ENCODE results near the gene CPNE8.

The CPNE8 gene

GRCh38 chr12:38889297-38889815 lies 16.0 kb downstream of the CPNE8 start:
- H3K4me1 ChIP-seq (ENCODE audit: insufficient read depth, low read length): no peaks in the 10 kb centered on the region
- no peaks in the 10 kb centered on the region for H3K27me3 ChIP-seq (ENCODE audit: insufficient read depth, low read length)
- H3K4me3 ChIP-seq (ENCODE audit: low read length): no peak overlapping the region
- H3K36me3 ChIP-seq (ENCODE audit: insufficient read depth, low read length): no peaks in the 10 kb centered on the region
- H2AFZ ChIP-seq (ENCODE audit: low read depth, low read length): no peak overlapping the region
- H3K9me3 ChIP-seq (ENCODE audit: low read length): no peaks in the 10 kb centered on the region

- no peaks in the 10 kb centered on the region for H3K36me3 ChIP-seq (ENCODE audit: insufficient read depth, low read length)
- no peaks in the 10 kb centered on the region for H3K9me3 ChIP-seq (ENCODE audit: low read length)
- no peaks in the 10 kb centered on the region for H3K4me1 ChIP-seq (ENCODE audit: insufficient read depth, low read length)
- H3K27me3 ChIP-seq (ENCODE audit: insufficient read depth, low read length): no peaks in the 10 kb centered on the region
- no peak overlapping the region for H2AFZ ChIP-seq (ENCODE audit: low read depth, low read length)
- H3K4me3 ChIP-seq (ENCODE audit: low read length): no peak overlapping the region
These were observed 17.6 kb downstream of the CPNE8 start for GRCh38 chr12:38887770-38888169.

GRCh38 chr12:38886931-38887330 lies 18.5 kb downstream of the CPNE8 start:
- no peaks in the 10 kb centered on the region for H3K4me1 ChIP-seq (ENCODE audit: insufficient read depth, low read length)
- H3K36me3 ChIP-seq (ENCODE audit: insufficient read depth, low read length): no peaks in the 10 kb centered on the region
- no peak overlapping the region for H2AFZ ChIP-seq (ENCODE audit: low read depth, low read length)
- H3K27me3 ChIP-seq (ENCODE audit: insufficient read depth, low read length): no peaks in the 10 kb centered on the region
- no peaks in the 10 kb centered on the region for H3K9me3 ChIP-seq (ENCODE audit: low read length)
- no peak overlapping the region for H3K4me3 ChIP-seq (ENCODE audit: low read length)

- H3K4me3 ChIP-seq (ENCODE audit: low read length): no peak overlapping the region
- H2AFZ ChIP-seq (ENCODE audit: low read depth, low read length): no peak overlapping the region
- no peaks in the 10 kb centered on the region for H3K27me3 ChIP-seq (ENCODE audit: insufficient read depth, low read length)
- H3K4me1 ChIP-seq (ENCODE audit: insufficient read depth, low read length): no peaks in the 10 kb centered on the region
- no peaks in the 10 kb centered on the region for H3K36me3 ChIP-seq (ENCODE audit: insufficient read depth, low read length)
- no peaks in the 10 kb centered on the region for H3K9me3 ChIP-seq (ENCODE audit: low read length)
These were observed 19.3 kb downstream of the CPNE8 start for GRCh38 chr12:38886064-38886463.

GRCh38 chr12:38884666-38885065 lies 20.7 kb downstream of the CPNE8 start:
- Histone ChIP-seq H3K9me3 (ENCODE audit: low read length) (no peaks in the 10 kb centered on the region), H3K27me3 (ENCODE audit: insufficient read depth, low read length) (no peaks in the 10 kb centered on the region), H3K4me1 (ENCODE audit: insufficient read depth, low read length) (no peaks in the 10 kb centered on the region), H3K36me3 (ENCODE audit: insufficient read depth, low read length) (no peaks in the 10 kb centered on the region), H3K4me3 (ENCODE audit: low read length) (no peak overlapping the region), H2AFZ (ENCODE audit: low read depth, low read length) (no peak overlapping the region)

- Histone ChIP-seq H3K36me3 (ENCODE audit: insufficient read depth, low read length) (no peaks in the 10 kb centered on the region), H3K9me3 (ENCODE audit: low read length) (no peaks in the 10 kb centered on the region), H3K4me3 (ENCODE audit: low read length) (no peak overlapping the region), H3K27me3 (ENCODE audit: insufficient read depth, low read length) (no peaks in the 10 kb centered on the region), H3K4me1 (ENCODE audit: insufficient read depth, low read length) (no peaks in the 10 kb centered on the region), H2AFZ (ENCODE audit: low read depth, low read length) (no peak overlapping the region)
These were observed 21.7 kb downstream of the CPNE8 start for GRCh38 chr12:38883629-38884134.

- Histone ChIP-seq H3K4me1 (ENCODE audit: insufficient read depth, low read length) (no peaks in the 10 kb centered on the region), H3K27me3 (ENCODE audit: insufficient read depth, low read length) (no peaks in the 10 kb centered on the region), H3K9me3 (ENCODE audit: low read length) (no peaks in the 10 kb centered on the region), H2AFZ (ENCODE audit: low read depth, low read length) (no peak overlapping the region), H3K36me3 (ENCODE audit: insufficient read depth, low read length) (no peaks in the 10 kb centered on the region), H3K4me3 (ENCODE audit: low read length) (no peak overlapping the region)
These were observed 25.1 kb downstream of the CPNE8 start for GRCh38 chr12:38880288-38880687.

- Histone ChIP-seq H3K9me3 (ENCODE audit: low read length) (no peaks in the 10 kb centered on the region), H3K4me3 (ENCODE audit: low read length) (no peak overlapping the region), H2AFZ (ENCODE audit: low read depth, low read length) (no peak overlapping the region), H3K27me3 (ENCODE audit: insufficient read depth, low read length) (no peaks in the 10 kb centered on the region), H3K36me3 (ENCODE audit: insufficient read depth, low read length) (no peaks in the 10 kb centered on the region), H3K4me1 (ENCODE audit: insufficient read depth, low read length) (no peaks in the 10 kb centered on the region)
These were observed 26.4 kb downstream of the CPNE8 start for GRCh38 chr12:38878986-38879385.

- H3K9me3 ChIP-seq (ENCODE audit: low read length): no peaks in the 10 kb centered on the region
- no peaks in the 10 kb centered on the region for H3K27me3 ChIP-seq (ENCODE audit: insufficient read depth, low read length)
- H3K4me1 ChIP-seq (ENCODE audit: insufficient read depth, low read length): no peaks in the 10 kb centered on the region
- H3K36me3 ChIP-seq (ENCODE audit: insufficient read depth, low read length): no peaks in the 10 kb centered on the region
- H3K4me3 ChIP-seq (ENCODE audit: low read length): no peak overlapping the region
- no peak overlapping the region for H2AFZ ChIP-seq (ENCODE audit: low read depth, low read length)
These were observed 27.1 kb downstream of the CPNE8 start for GRCh38 chr12:38878333-38878705.

GRCh38 chr12:38875586-38876228 lies 29.7 kb downstream of the CPNE8 start:
- Histone ChIP-seq H3K36me3 (ENCODE audit: insufficient read depth, low read length) (no peaks in the 10 kb centered on the region), H3K27me3 (ENCODE audit: insufficient read depth, low read length) (no peaks in the 10 kb centered on the region), H3K4me1 (ENCODE audit: insufficient read depth, low read length) (no peaks in the 10 kb centered on the region), H3K4me3 (ENCODE audit: low read length) (no peak overlapping the region), H2AFZ (ENCODE audit: low read depth, low read length) (no peak overlapping the region), H3K9me3 (ENCODE audit: low read length) (no peaks in the 10 kb centered on the region)

GRCh38 chr12:38872561-38872960 lies 32.8 kb downstream of the CPNE8 start:
- Histone ChIP-seq H3K9me3 (ENCODE audit: low read length) (no peaks in the 10 kb centered on the region), H3K4me3 (ENCODE audit: low read length) (no peak overlapping the region), H3K4me1 (ENCODE audit: insufficient read depth, low read length) (no peaks in the 10 kb centered on the region), H3K27me3 (ENCODE audit: insufficient read depth, low read length) (no peaks in the 10 kb centered on the region), H3K36me3 (ENCODE audit: insufficient read depth, low read length) (no peaks in the 10 kb centered on the region), H2AFZ (ENCODE audit: low read depth, low read length) (no peak overlapping the region)

- no peaks in the 10 kb centered on the region for H3K36me3 ChIP-seq (ENCODE audit: insufficient read depth, low read length)
- no peaks in the 10 kb centered on the region for H3K4me1 ChIP-seq (ENCODE audit: insufficient read depth, low read length)
- H2AFZ ChIP-seq (ENCODE audit: low read depth, low read length): no peak overlapping the region
- H3K9me3 ChIP-seq (ENCODE audit: low read length): no peaks in the 10 kb centered on the region
- H3K4me3 ChIP-seq (ENCODE audit: low read length): no peak overlapping the region
- H3K27me3 ChIP-seq (ENCODE audit: insufficient read depth, low read length): no peaks in the 10 kb centered on the region
These were observed 33.2 kb downstream of the CPNE8 start for GRCh38 chr12:38872156-38872555.

- Histone ChIP-seq H3K9me3 (ENCODE audit: low read length) (no peaks in the 10 kb centered on the region), H3K27me3 (ENCODE audit: insufficient read depth, low read length) (no peaks in the 10 kb centered on the region), H2AFZ (ENCODE audit: low read depth, low read length) (no peak overlapping the region)
These were observed 36.4 kb downstream of the CPNE8 start for GRCh38 chr12:38869036-38869435.

GRCh38 chr12:38850461-38850860 lies 54.9 kb downstream of the CPNE8 start:
- H3K9me3 ChIP-seq (ENCODE audit: low read length): no peaks in the 10 kb centered on the region
- no peaks in the 10 kb centered on the region for H3K36me3 ChIP-seq (ENCODE audit: insufficient read depth, low read length)
- H3K4me1 ChIP-seq (ENCODE audit: insufficient read depth, low read length): no peaks in the 10 kb centered on the region
- H3K4me3 ChIP-seq (ENCODE audit: low read length): no peak overlapping the region
- H3K27me3 ChIP-seq (ENCODE audit: insufficient read depth, low read length): no peaks in the 10 kb centered on the region
- no peak overlapping the region for H2AFZ ChIP-seq (ENCODE audit: low read depth, low read length)

More at GRCh38 chr12:38869036-38869435, 36.4 kb downstream of the CPNE8 start:
- no peak overlapping the region for H3K4me3 ChIP-seq (ENCODE audit: low read length)
- no peaks in the 10 kb centered on the region for H3K36me3 ChIP-seq (ENCODE audit: insufficient read depth, low read length)
- no peaks in the 10 kb centered on the region for H3K4me1 ChIP-seq (ENCODE audit: insufficient read depth, low read length)

Data from neuron (in vitro differentiated cells).